Heart right ventricle (tissue), 16 donors: ENCODE results near the gene TRIM16. TPM values are rescaled to one million over a fixed set of nuclear protein-coding genes. Genes with fewer than 3 reads are reported as not detected.
"Not testable (repeated sequence)": the region's sequence is repeated elsewhere in the genome, so short reads cannot be mapped to it uniquely, and the experiment has no call there.

Experiments
- ATAC-seq, 8 donors: fragments of 200-7000 bp; cut with Tn5 transposase; one replicate each; pipeline ENCODE4 v1.9.1; 2020; ENCODE audit warnings: mild to moderate bottlenecking in 8 of 8, moderate library complexity in 8 of 8, moderate number of reproducible peaks in 1 of 8
- DNase-seq, 2 donors: peaks; one replicate each; pipeline ENCODE4 v3.0.0-alpha.2; 2020
- H3K27ac ChIP-seq, 10 donors: fragments of 200-600 bp; sonication (generic) in 2 of 10; one replicate each; pipeline versions ENCODE4 v1.5.0 to v1.8.0; 2020 to 2022; ENCODE audit warnings: mild to moderate bottlenecking in 3 of 10
- H3K27me3 ChIP-seq, 7 donors: fragments of 200-600 bp; one replicate each; pipeline ENCODE4 v1.8.0; 2021 to 2022; ENCODE audit warnings: mild to moderate bottlenecking in 2 of 7
- H3K36me3 ChIP-seq, 9 donors: fragments of 200-600 bp; sonication (generic) in 1 of 9; one replicate each; pipeline versions ENCODE4 v1.5.0 to v1.8.0; 2020 to 2022; ENCODE audit warnings: mild to moderate bottlenecking in 2 of 9
- H3K4me1 ChIP-seq, 9 donors: fragments of 200-600 bp; sonication (generic) in 1 of 9; one replicate each; pipeline versions ENCODE4 v1.5.0 to v1.8.0; 2020 to 2022; ENCODE audit warnings: mild to moderate bottlenecking in 4 of 9
- H3K4me3 ChIP-seq, 10 donors: fragments of 200-600 bp; sonication (generic) in 2 of 10; one replicate each; pipeline versions ENCODE4 v1.5.0 to v1.8.0; 2020 to 2022; ENCODE audit warnings: mild to moderate bottlenecking in 7 of 10, moderate library complexity in 2 of 10
- H3K9me3 ChIP-seq, 11 donors: fragments of 200-600 bp in 10 of 11; sonication (generic) in 2 of 11; one replicate each; pipeline versions ENCODE4 v1.5.0 to v1.8.0; 2013 to 2022; ENCODE audit warnings: mild to moderate bottlenecking in 2 of 11, control low read depth in 1 of 11, moderate library complexity in 1 of 11
- WGBS, 2 donors: extraction: QIAGEN DNeasy Blood & Tissue Kit; methylation state at CpG; one replicate each; pipeline ENCODE4 v1.1.7; 2013; ENCODE audit warnings: inconsistent platforms in 1 of 2; 5-methylcytosine and 5-hydroxymethylcytosine counted together
- intact Hi-C, 10 donors: fragments of 100-400 bp; cut with DNase I; formaldehyde crosslinking; loops; one replicate each; pipeline versions ENCODE4 v1.11.1 to v1.14.2; 2022
- polyA plus RNA-seq, 2 donors: library from polyadenylated mRNA; stranded (reverse); fragments of 200-250 nt; gene quantifications; one replicate each; pipeline ENCODE4 v1.2.3, GENCODE V29; 2013
- total RNA-seq, 10 donors: library from RNA; stranded (reverse); fragmentation: NEBNext Ultra II Directional in 3 of 10; extraction: Animal tissue kit (Norgen Biotek cat#: 25700) in 3 of 10; gene quantifications; one replicate each; pipeline versions ENCODE4 v1.2.1 to v1.2.4, GENCODE V29; 2021 to 2023
- TF ChIP-seq, protein P1 (sequence below), 9 donors: fragments of 200-600 bp; sonication (generic) in 2 of 9; IDR thresholded peaks; one replicate each; pipeline versions ENCODE4 v1.5.0 to v1.8.0; 2021 to 2022; ENCODE audit warnings: antibody characterized with exemption in 9 of 9, mild to moderate bottlenecking in 5 of 9, moderate library complexity in 1 of 9
- donor health status: Arrhythmogenic right ventricular cardiomyopathy.
- donor health status: ischemic (EF 13 %, LVEDD 7.1; RV severe dilation, severe dysfunction).
- donor health status: healthy with polysubstance abuse.
- donor health status: DM: no; HTN: yes; CAD: no.
- donor health status: DM: no; HTN: no; CAD: no.
- donor health status: ischemic (EF 25% LVEDD 6.9; RV normal size, moderate dysfunction).
- donor health status: ischemic (EF 25% LVEDD 5.7; RV mildly dilated, moderate dysfunction).
- donor health status: healthy.
- donor health status: DM: yes; HTN: yes; CAD: no.
- donor health status: Ischemic cardiomyopathy.
- donor health status: ischemic (EF 35%, LVEDD 5.7; RV mildly dilated, moderate dysfunction).
- donor health status: nonischemic (EF 11% LVEDD 7.7; RV severe dilation, severe dysfunction).
- donor health status: DM: yes; HTN: yes; CAD: no.
- donor health status: PGD.
- donor health status: ischemic (EF 29% LVEDD 5.4; RV normal size, mild dysfunction).
- donor health status: nonischemic (EF 23%, LVEDD 6.1; RV moderate dilation, normal function).

Gene TRIM16
- total and polyA plus RNA-seq, 12 donors, result 8.2 to 41.5 (median 18.5) TPM

DNA sequence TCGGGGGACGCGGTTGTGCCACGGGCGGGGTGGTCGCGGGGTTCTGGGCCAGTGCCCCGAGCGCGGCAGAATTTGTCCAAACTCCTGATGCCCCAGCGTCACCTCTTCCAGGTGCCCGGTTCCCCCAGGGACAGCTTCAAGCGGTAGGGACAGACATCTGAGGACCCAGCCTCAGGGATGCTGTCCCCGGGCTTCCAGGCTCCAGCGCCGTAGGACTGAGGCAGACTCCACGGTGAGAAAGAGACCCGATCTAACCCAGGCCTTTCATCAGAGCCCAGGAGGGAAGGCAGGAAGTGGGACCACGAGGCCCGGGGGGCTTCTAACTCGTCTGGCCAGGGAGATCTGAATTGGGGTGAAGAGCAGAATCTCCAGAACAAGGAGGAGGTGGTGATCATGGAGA lies 15.8 kb upstream of the TRIM16 start:
- DNase-seq, H3K27me3 ChIP-seq, intact Hi-C loops, H3K4me1 ChIP-seq, H3K9me3 ChIP-seq: not testable (repeated sequence)
- 0 to 1% methylated on average over 5 to 12 of the region's 21 CpGs for WGBS, 2 donors
- peak; percentile 16 to 60 (median 46) for ATAC-seq
- H3K27ac ChIP-seq, result peak overlapping the region in 5 of 10 donors; percentile 27 to 70 (median 63)
- peaks cover 0 to 14% (median 0%) of the 10 kb centered on the region in 9 donors for H3K36me3 ChIP-seq
- peak overlapping the region; percentile 22 to 65 (median 58) for H3K4me3 ChIP-seq

DNA sequence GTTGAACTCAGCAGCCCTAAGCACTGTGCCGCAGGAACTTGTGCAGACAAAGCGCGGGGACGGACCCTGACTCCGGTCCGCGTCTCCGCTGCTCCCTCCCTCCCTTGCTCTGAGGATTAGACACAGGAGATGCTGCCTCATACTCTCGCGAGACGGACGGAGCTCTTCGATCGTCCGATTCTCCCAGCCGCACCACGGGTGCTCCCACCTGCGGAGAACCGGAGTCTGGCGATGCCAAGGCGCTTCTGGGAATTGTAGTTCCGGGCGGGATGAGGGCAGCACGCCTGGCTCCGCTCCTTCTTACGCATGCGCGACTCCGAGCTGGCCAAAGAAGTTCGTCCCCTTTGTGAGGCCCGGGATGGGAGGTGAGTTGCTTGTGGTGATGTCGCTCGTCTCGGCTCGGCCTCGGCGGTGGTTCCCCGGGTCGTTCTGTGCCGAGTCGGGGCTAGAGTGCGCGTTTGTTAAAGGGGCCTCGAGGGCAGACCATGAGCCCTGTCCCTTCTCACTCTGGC lies 15.4 kb upstream of the TRIM16 start, which contains the start of gene ZNF286A:
Gene ZNF286A, plus strand, starts transcription at position 340 of the 512 bp plus-strand sequence. CDS start 578 bp downstream, outside the sequence.
- WGBS, 2 donors, result 0 to 1% methylated on average over 44 of the region's 44 CpGs
- Histone ChIP-seq H3K27ac (peak within 1 kb of the TSS in 8 of 10 donors; percentile 27 to 70 (median 43)), H3K4me3 (peak within 1 kb of the TSS; percentile 22 to 65 (median 58))
- H3K9me3 ChIP-seq, intact Hi-C loops, H3K36me3 ChIP-seq, H3K4me1 ChIP-seq, H3K27me3 ChIP-seq: not testable (repeated sequence)
- ATAC-seq, result peak; percentile 99 to 100 (median 100)
- peak; percentile 97 to 99 for DNase-seq

DNA sequence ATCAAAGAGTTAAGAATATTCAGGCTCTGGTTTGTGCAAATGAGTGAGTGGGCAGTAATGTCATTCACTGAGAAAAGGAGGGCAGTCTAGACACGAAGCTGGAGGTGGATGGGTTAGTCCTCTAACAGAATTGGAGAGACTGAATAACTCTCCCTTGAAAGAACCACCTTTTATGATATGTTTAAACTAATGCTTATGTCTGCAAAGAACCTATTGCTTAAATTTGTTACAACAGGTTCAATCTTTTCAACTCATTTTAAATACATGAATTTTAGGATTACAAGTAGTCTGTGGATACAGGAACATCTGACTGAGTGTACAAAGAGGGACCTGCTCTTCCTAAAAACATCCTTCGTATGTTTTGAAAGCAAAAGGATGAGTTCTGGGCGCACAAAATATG lies 14.9 kb upstream of the TRIM16 start:
- H3K4me1 ChIP-seq, ATAC-seq, DNase-seq, H3K27me3 ChIP-seq, intact Hi-C loops, H3K9me3 ChIP-seq, H3K36me3 ChIP-seq: not testable (repeated sequence)
- WGBS, 2 donors, result 0 to 14% methylated on average over 1 of the region's 3 CpGs
- Histone ChIP-seq H3K4me3 (peak overlapping the region in 9 of 10 donors; percentile 46 to 65 (median 58)), H3K27ac (peak overlapping the region in 7 of 10 donors; percentile 27 to 70 (median 50))

DNA sequence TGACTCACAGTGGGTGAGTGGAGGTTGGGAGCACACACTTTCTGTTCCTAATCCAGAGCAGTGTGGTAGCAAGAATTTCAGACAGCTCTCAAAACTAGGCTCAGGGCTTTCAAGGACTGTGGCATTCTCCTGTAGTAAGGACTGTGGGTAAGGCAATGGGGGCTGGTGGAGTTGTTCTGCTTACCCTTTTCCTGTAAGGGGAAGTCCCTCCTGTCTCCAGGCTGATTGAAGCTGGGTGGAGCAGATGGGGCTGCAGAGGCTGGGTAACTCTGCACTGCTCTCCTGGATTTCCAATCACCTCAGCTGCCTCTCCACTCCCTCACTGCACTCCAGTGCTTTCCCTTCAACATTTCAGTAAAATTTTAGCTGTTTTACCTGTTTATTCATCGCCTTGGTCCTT lies 3.4 kb upstream of the TRIM16 start:
- H3K4me3 ChIP-seq, H3K9me3 ChIP-seq, H3K27me3 ChIP-seq, H3K36me3 ChIP-seq, H3K4me1 ChIP-seq, ATAC-seq, H3K27ac ChIP-seq, intact Hi-C loops, DNase-seq: not testable (repeated sequence)
- 90 to 100% methylated on average over 1 of the region's 1 CpG for WGBS, 2 donors

DNA sequence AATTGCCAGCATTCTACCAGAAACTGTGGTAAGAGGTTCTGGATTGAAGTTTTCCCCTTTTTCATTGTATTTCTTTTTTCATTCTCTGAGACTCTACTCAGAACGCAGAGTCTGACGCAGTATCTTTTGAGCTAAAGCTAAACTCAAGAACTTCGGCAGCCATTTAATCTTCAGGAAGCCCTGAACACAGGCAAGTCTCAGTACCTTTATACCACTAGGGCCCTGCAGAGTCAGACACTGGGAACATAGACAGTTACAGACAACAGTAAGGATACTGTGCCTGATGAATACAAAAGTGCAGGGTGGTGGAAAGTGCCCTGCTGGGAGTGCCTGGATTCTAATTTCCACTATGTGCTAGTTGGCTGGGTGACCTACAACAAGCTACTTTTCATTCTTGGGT lies 976 bp downstream of the TRIM16 start:
- ATAC-seq, H3K4me1 ChIP-seq, H3K27ac ChIP-seq, DNase-seq, H3K27me3 ChIP-seq, H3K9me3 ChIP-seq, H3K36me3 ChIP-seq, intact Hi-C loops: not testable (repeated sequence)
- H3K4me3 ChIP-seq, result peak overlapping the region in 1 of 10 donors; percentile 67
- 93 to 96% methylated on average over 3 of the region's 3 CpGs for WGBS, 2 donors

DNA sequence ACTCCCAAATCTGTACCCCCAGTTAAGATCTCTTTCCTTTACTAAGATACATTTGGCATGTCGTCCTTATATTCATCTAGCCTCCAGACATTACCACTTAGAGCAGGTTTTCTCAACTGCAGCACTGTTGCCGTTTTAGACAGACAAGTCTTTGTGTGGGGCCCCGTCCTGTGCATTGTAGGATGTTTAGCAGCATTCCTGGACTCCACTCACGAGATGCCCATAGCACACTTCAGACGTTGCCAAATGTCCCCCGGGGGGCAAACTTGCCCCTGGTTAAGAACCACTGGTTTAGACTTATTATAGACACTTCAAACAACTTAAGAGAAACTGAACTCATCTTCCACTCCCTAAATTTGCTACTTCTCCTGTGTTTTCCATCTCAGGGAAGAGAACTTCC lies 8.1 kb downstream of the TRIM16 start:
- DNase-seq, H3K9me3 ChIP-seq, H3K27ac ChIP-seq, H3K4me1 ChIP-seq, intact Hi-C loops, H3K27me3 ChIP-seq, H3K4me3 ChIP-seq, ATAC-seq: not testable (repeated sequence)
- H3K36me3 ChIP-seq, result peaks cover 0 to 14% (median 0%) of the 10 kb centered on the region in 9 donors
- 87 to 89% methylated on average over 6 of the region's 6 CpGs for WGBS, 2 donors

DNA sequence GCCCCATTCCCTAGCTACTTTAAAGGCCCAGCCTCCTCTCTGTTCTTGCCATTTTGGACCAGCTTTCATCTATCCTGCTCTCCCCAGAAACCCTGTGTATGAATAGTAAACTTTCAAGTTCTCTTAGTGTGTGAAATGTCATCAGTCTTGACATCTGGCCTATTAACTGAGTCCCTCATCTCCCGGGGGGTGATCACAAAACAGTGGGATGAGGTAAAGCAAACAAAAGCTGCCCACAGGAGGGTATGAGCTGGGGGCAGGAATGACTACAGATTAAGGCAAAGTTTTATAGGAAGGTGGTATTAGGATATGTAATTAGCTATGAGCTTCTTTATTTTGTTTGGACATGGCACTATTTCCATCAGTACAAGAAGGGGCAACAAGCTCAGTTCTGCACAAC lies 9.5 kb downstream of the TRIM16 start:
- DNase-seq, H3K9me3 ChIP-seq, intact Hi-C loops, H3K27me3 ChIP-seq, H3K27ac ChIP-seq, H3K4me3 ChIP-seq, ATAC-seq, H3K4me1 ChIP-seq: not testable (repeated sequence)
- peaks cover 0 to 14% (median 0%) of the 10 kb centered on the region in 9 donors for H3K36me3 ChIP-seq
- 74 to 81% methylated on average over 1 of the region's 1 CpG for WGBS, 2 donors

DNA sequence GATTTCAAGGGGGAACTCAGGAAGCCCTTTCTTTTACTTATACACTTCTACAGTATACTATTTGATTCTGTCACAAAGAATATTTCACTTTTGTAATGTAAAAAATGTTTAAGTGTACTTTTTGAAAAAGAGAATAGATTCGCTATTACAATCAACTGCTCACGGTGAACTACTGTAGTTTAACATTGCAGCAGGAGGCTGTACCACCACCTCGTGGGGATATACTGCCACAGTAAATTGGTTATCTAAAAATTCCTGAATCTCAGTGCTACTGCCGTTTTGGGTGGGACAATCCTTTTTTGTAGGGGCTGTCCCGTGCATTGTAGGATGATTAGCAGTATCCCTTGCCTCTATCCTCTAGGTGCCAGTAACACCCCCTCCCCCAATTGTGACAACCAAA lies 14.6 kb downstream of the TRIM16 start:
- TF ChIP-seq, protein P1, sequence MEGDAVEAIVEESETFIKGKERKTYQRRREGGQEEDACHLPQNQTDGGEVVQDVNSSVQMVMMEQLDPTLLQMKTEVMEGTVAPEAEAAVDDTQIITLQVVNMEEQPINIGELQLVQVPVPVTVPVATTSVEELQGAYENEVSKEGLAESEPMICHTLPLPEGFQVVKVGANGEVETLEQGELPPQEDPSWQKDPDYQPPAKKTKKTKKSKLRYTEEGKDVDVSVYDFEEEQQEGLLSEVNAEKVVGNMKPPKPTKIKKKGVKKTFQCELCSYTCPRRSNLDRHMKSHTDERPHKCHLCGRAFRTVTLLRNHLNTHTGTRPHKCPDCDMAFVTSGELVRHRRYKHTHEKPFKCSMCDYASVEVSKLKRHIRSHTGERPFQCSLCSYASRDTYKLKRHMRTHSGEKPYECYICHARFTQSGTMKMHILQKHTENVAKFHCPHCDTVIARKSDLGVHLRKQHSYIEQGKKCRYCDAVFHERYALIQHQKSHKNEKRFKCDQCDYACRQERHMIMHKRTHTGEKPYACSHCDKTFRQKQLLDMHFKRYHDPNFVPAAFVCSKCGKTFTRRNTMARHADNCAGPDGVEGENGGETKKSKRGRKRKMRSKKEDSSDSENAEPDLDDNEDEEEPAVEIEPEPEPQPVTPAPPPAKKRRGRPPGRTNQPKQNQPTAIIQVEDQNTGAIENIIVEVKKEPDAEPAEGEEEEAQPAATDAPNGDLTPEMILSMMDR (IDR thresholded peaks at IDR 0.05), result peak in 5 of 9 donors; percentile 8 to 51 (median 32)
- peak in 4 of 8 donors; percentile 50 to 62 (median 55) for ATAC-seq
- H3K27me3 ChIP-seq, DNase-seq, H3K36me3 ChIP-seq, H3K9me3 ChIP-seq, H3K27ac ChIP-seq, H3K4me3 ChIP-seq, intact Hi-C loops, H3K4me1 ChIP-seq: not testable (repeated sequence)
- WGBS, 2 donors, result 31 to 44% methylated on average over 5 of the region's 5 CpGs
